Measurements from ENCODE around the gene DDX24. TPM values are rescaled to one million over a fixed set of nuclear protein-coding genes. Genes with fewer than 3 reads are reported as not detected.

Gene DDX24
- total and polyA plus RNA-seq, 2 of the 8 experiments (the other 6 are each of a cell fraction or from before 2014, with no cell fraction given): 89.0 to 201 TPM

GRCh38 chr14:94024549-94024948 is 56.5 kb downstream of the DDX24 start (continued):
- TF ChIP-seq JUN (IDR thresholded peaks at IDR 0.05; ENCODE audit: low read depth, low read length) (no peak), RAD21 (IDR thresholded peaks at IDR 0.05 in 1 of 2, conservative IDR thresholded peaks at IDR 0.05 in 1 of 2; ENCODE audit: low read depth in 2 of 2, low read length in 2 of 2) (no peak), ZNF274 (IDR thresholded peaks at IDR 0.05; ENCODE audit: borderline replicate concordance, extremely low read depth, low read length) (no peak), CBX8 (IDR thresholded peaks at IDR 0.05; ENCODE audit: borderline replicate concordance, low read depth, low read length) (no peak), GTF2F1 (IDR thresholded peaks at IDR 0.05; ENCODE audit: borderline replicate concordance, low read depth, low read length) (no peak), SIRT6 (IDR thresholded peaks at IDR 0.05; ENCODE audit: low read length) (no peak), HDAC2 (IDR thresholded peaks at IDR 0.05; ENCODE audit: borderline replicate concordance in 1 of 2, low read depth in 2 of 2, low read length in 2 of 2) (no peak)
